IMR-90 (cell line): ENCODE results near the gene TEC. TPM values are rescaled to one million over a fixed set of nuclear protein-coding genes. Genes with fewer than 3 reads are reported as not detected.

Experiments
- ATAC-seq: fragments of 200-7000 bp; cut with Tn5 transposase; 2 replicates; pipeline ENCODE4 v1.9.1; 2020; ENCODE audit warnings: low read depth, mild to moderate bottlenecking, moderate library complexity
- BruUV-seq: library from RNA; stranded (reverse); fragments of 400-500 nt; replicated peaks from 2 replicates; lab custom pipeline; 2021; lab: Mats Ljungman, UMichigan
- CTCF ChIA-PET: fragments of 300-600 bp; formaldehyde crosslinking; extraction: SDS; loops from one replicate; lab custom pipeline; 2021; ENCODE audit warnings: antibody characterized with exemption; lab: Yijun Ruan, JAX
- POLR2A ChIA-PET: fragments of 300-600 bp; sonication (Branson Sonifier 250); formaldehyde crosslinking; loops from one replicate; lab custom pipeline; 2022; ENCODE audit warnings: antibody characterized with exemption; ENCODE audit not compliant: unreplicated experiment; lab: Charles Lee
- DNase-seq: peaks from one replicate; pipeline ENCODE4 v3.0.0; 2013
- H2AFZ ChIP-seq: replicated peaks from 2 replicates; pipeline ENCODE3; 2013; ENCODE audit warnings: low read length, mild to moderate bottlenecking; ENCODE audit not compliant: poor library complexity
- H2AK5ac ChIP-seq: 2 replicates; pipeline ENCODE4 v1.6.1; 2013; ENCODE audit warnings: low read depth, low read length, inconsistent platforms
- H2AK9ac ChIP-seq: replicated peaks from 2 replicates; pipeline ENCODE3; 2013; ENCODE audit warnings: mild to moderate bottlenecking, low read depth, low read length, moderate library complexity; ENCODE audit not compliant: poor library complexity
- H2BK120ac ChIP-seq: 2 replicates; pipeline ENCODE4 v1.6.1; 2013; ENCODE audit warnings: low read depth, low read length, inconsistent platforms
- H2BK15ac ChIP-seq: 3 replicates; pipeline ENCODE4 v1.6.1; 2013; ENCODE audit warnings: low read depth, low read length, inconsistent platforms
- H2BK20ac ChIP-seq: 2 replicates; pipeline ENCODE4 v1.6.1; 2013; ENCODE audit warnings: low read depth, mild to moderate bottlenecking, inconsistent platforms, low read length, moderate library complexity
- H2BK5ac ChIP-seq: 2 replicates; pipeline ENCODE4 v1.6.1; 2013; ENCODE audit warnings: mild to moderate bottlenecking, low read depth, low read length, inconsistent platforms; ENCODE audit not compliant: poor library complexity, severe bottlenecking
- H3K14ac ChIP-seq: replicated peaks from 2 replicates; pipeline ENCODE4 v1.6.1; 2013; ENCODE audit warnings: low read depth, low read length, inconsistent platforms
- H3K18ac ChIP-seq: 2 replicates; pipeline ENCODE4 v1.6.1; 2013; ENCODE audit warnings: low read depth, low read length, control low read depth
- H3K23ac ChIP-seq: 2 replicates; pipeline ENCODE4 v1.6.1; 2013; ENCODE audit warnings: low read depth, low read length, inconsistent platforms
- H3K27ac ChIP-seq: 2 replicates; pipeline ENCODE4 v1.5.1; 2013; ENCODE audit warnings: mild to moderate bottlenecking, control low read depth, low read length; ENCODE audit not compliant: insufficient read depth
- H3K27me3 ChIP-seq: 2 replicates; pipeline ENCODE4 v1.6.1; 2013; ENCODE audit warnings: low read length; ENCODE audit not compliant: control insufficient read depth, insufficient read depth
- H3K36me3 ChIP-seq: 2 replicates; pipeline ENCODE4 v1.6.1; 2013; ENCODE audit warnings: low read length, mixed read lengths; ENCODE audit not compliant: control insufficient read depth, insufficient read depth
- H3K4ac ChIP-seq: 2 replicates; pipeline ENCODE4 v1.6.1; 2013; ENCODE audit warnings: low read depth, low read length, inconsistent platforms
- H3K4me1 ChIP-seq: 2 replicates; pipeline ENCODE4 v1.6.1; 2013; ENCODE audit warnings: low read length, mixed read lengths; ENCODE audit not compliant: control insufficient read depth, insufficient read depth
- H3K4me2 ChIP-seq: 2 replicates; pipeline ENCODE4 v1.6.1; 2013; ENCODE audit warnings: low read depth, mild to moderate bottlenecking, control low read depth, low read length, moderate library complexity
- H3K4me3 ChIP-seq: 2 replicates; pipeline ENCODE4 v1.5.1; 2013; ENCODE audit warnings: low read depth, mild to moderate bottlenecking, control low read depth, low read length, moderate library complexity; ENCODE audit not compliant: insufficient read depth
- H3K56ac ChIP-seq: 2 replicates; pipeline ENCODE4 v1.6.1; 2013; ENCODE audit warnings: low read length, inconsistent platforms; ENCODE audit not compliant: insufficient read depth; ENCODE audit errors: extremely low read depth
- H3K79me1 ChIP-seq, 2 experiments: 2 replicates each; pipeline ENCODE4 v1.6.1; 2013; ENCODE audit warnings: low read length in 2 of 2, inconsistent platforms in 1 of 2, low read depth in 1 of 2
- H3K9ac ChIP-seq: 2 replicates; pipeline ENCODE4 v1.6.1; 2013; ENCODE audit warnings: low read depth, low read length, control low read depth
- H3K9me1 ChIP-seq: 2 replicates; pipeline ENCODE4 v1.6.1; 2013; ENCODE audit warnings: low read length, inconsistent platforms; ENCODE audit not compliant: insufficient read depth
- H3K9me3 ChIP-seq: 2 replicates; pipeline ENCODE4 v1.6.1; 2013; ENCODE audit warnings: low read length; ENCODE audit not compliant: control insufficient read depth, insufficient read depth
- H4K20me1 ChIP-seq: 2 replicates; pipeline ENCODE4 v1.6.1; 2013; ENCODE audit warnings: low read length, inconsistent platforms; ENCODE audit not compliant: insufficient read depth
- H4K5ac ChIP-seq: 2 replicates; pipeline ENCODE4 v1.6.1; 2013; ENCODE audit warnings: mild to moderate bottlenecking, low read depth, low read length, control low read depth
- H4K8ac ChIP-seq, 2 experiments: 2 replicates each; pipeline ENCODE4 v1.6.1; 2013; ENCODE audit warnings: low read depth in 2 of 2, low read length in 2 of 2, control low read depth in 1 of 2, inconsistent platforms in 1 of 2
- H4K91ac ChIP-seq: 2 replicates; pipeline ENCODE4 v1.6.1; 2013; ENCODE audit warnings: low read depth, low read length, inconsistent platforms; ENCODE audit not compliant: insufficient read depth
- BHLHE40 ChIP-seq: fragments of 150-350 bp; IDR thresholded peaks from 2 replicates; pipeline ENCODE4 v1.6.1; 2016; ENCODE audit warnings: mild to moderate bottlenecking, low read depth, low read length
- CEBPB ChIP-seq: IDR thresholded peaks from 2 replicates; pipeline ENCODE4 v1.6.1; 2012; ENCODE audit warnings: low read depth, low read length, improper control_type of control experiment
- CHD1 ChIP-seq: IDR thresholded peaks from 2 replicates; pipeline ENCODE4 v1.6.1; 2012; ENCODE audit warnings: low read depth, low read length, improper control_type of control experiment
- FOS ChIP-seq: fragments of 150-350 bp; IDR thresholded peaks from 2 replicates; pipeline ENCODE4 v1.6.1; 2016; ENCODE audit warnings: low read depth, low read length
- MAFK ChIP-seq: IDR thresholded peaks from 2 replicates; pipeline ENCODE4 v1.6.1; 2012; ENCODE audit warnings: low read depth, low read length, improper control_type of control experiment
- MAZ ChIP-seq: IDR thresholded peaks from 2 replicates; pipeline ENCODE4 v1.6.1; 2012; ENCODE audit warnings: low read depth, mild to moderate bottlenecking, low read length, improper control_type of control experiment, moderate library complexity, borderline replicate concordance
- MXI1 ChIP-seq: IDR thresholded peaks from 2 replicates; pipeline ENCODE4 v1.6.1; 2012; ENCODE audit warnings: low read depth, mild to moderate bottlenecking, low read length, moderate library complexity, borderline replicate concordance
- NFE2L2 ChIP-seq: fragments of 150-350 bp; IDR thresholded peaks from 2 replicates; pipeline ENCODE4 v1.6.1; 2016; ENCODE audit warnings: low read depth, mild to moderate bottlenecking, low read length
- POLR2A ChIP-seq: IDR thresholded peaks from 2 replicates; pipeline ENCODE4 v1.6.1; 2012; ENCODE audit warnings: mild to moderate bottlenecking, low read depth, low read length
- RAD21 ChIP-seq: IDR thresholded peaks from 2 replicates; pipeline ENCODE4 v1.6.1; 2012; ENCODE audit warnings: low read length, improper control_type of control experiment
- RCOR1 ChIP-seq: IDR thresholded peaks from 2 replicates; pipeline ENCODE4 v1.6.1; 2012; ENCODE audit warnings: mild to moderate bottlenecking, low read length, improper control_type of control experiment; ENCODE audit not compliant: insufficient replicate concordance
- RFX5 ChIP-seq: IDR thresholded peaks from 2 replicates; pipeline ENCODE4 v1.8.0; 2012; ENCODE audit warnings: low read depth, mild to moderate bottlenecking, low read length, moderate library complexity
- SMC3 ChIP-seq: fragments of 150-350 bp; IDR thresholded peaks from 2 replicates; pipeline ENCODE4 v1.6.1; 2016; ENCODE audit warnings: low read depth, mild to moderate bottlenecking, antibody characterized with exemption, low read length, moderate library complexity
- WGBS, 2 experiments: methylation state at CpG; one replicate each; pipeline versions ENCODE4 v1.1.5 to v1.1.7; 2013; ENCODE audit warnings: missing lambda C conversion rate in 2 of 2; ENCODE audit not compliant: insufficient read length in 1 of 2; ENCODE audit errors: extremely low coverage in 2 of 2; 5-methylcytosine and 5-hydroxymethylcytosine counted together
- dilution Hi-C: fragments of 300-500 bp; cut with HindIII; formaldehyde crosslinking; loops from one replicate; pipeline ENCODE4 v1.14.3; 2018; ENCODE audit warnings: low sequenced_read_pairs; ENCODE audit not compliant: unreplicated experiment
- in situ Hi-C: fragments of 300-500 bp; cut with MboI; formaldehyde crosslinking; loops from 3 replicates; pipeline ENCODE4 v1.14.3; 2019; ENCODE audit warnings: low sequenced_read_pairs, inconsistent platforms, mixed read lengths
- intact Hi-C: fragments of 100-400 bp; cut with micrococcal nuclease; formaldehyde crosslinking; loops from 2 replicates; pipeline ENCODE4 v1.10.0; 2022
- polyA plus RNA-seq, 3 experiments: library from polyadenylated mRNA; depleted of rRNA; stranded (reverse); fragments of >200 nt; gene quantifications; 2 replicates each; pipeline ENCODE4 v1.2.3, GENCODE V29; 2012; ENCODE audit warnings: low replicate concordance in 1 of 3
- total RNA-seq: library from RNA; depleted of rRNA; stranded (reverse); fragments of >200 nt; gene quantifications from 2 replicates; pipeline ENCODE4 v1.2.3, GENCODE V29; 2012
- TF ChIP-seq, protein P1 (sequence below): fragments of 150-350 bp; IDR thresholded peaks from 2 replicates; pipeline ENCODE4 v1.6.1; 2017; ENCODE audit warnings: mild to moderate bottlenecking, antibody characterized with exemption, low read length, low read depth
- TF ChIP-seq, protein P2 (sequence below): conservative IDR thresholded peaks from 2 replicates; pipeline ENCODE4 v1.5.1; 2012; ENCODE audit warnings: mild to moderate bottlenecking, low read depth, low read length, improper control_type of control experiment
- TF ChIP-seq, protein P3 (sequence below): fragments of 150-350 bp; IDR thresholded peaks from 2 replicates; pipeline ENCODE4 v1.6.1; 2016; ENCODE audit warnings: low read depth, mild to moderate bottlenecking, low read length, moderate library complexity, borderline replicate concordance

The TEC gene
- total and polyA plus RNA-seq, 2 of the 4 experiments (the other 2 are of a cell fraction) = 0.39 to 0.54 TPM

DNA sequence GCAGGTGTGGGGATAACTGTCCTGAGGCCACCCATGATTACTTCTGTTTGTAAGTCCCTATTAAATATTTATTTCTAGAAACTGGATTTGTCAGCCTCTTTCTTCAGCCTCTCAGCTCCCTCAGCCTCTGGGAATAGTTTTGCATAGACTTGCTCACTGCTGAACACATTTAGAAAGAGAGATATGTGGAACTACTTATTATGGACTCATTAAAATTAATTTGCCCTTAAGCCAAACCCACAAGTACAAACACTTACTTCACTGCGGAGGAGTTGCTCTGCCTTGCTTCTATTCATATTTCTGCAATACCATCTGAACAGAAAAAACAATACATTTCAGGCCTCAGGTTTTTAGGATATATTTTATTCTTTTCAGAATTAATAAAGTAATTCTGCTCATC lies 113.2 kb downstream of the TEC start:
- H3K27ac ChIP-seq = no peak overlapping the region
- H3K18ac ChIP-seq = no peak overlapping the region
- H4K20me1 ChIP-seq = no peaks in the 10 kb centered on the region
- ATAC-seq (no peak), DNase-seq (no peak)
- POLR2A ChIA-PET = no interaction called here
- dilution Hi-C loops (no loop called here), intact Hi-C loops (no loop called here), in situ Hi-C loops (no loop called here)
- no TSS peak for BruUV-seq
- no peak overlapping the region for H3K4me3 ChIP-seq
- no peak overlapping the region for H4K91ac ChIP-seq
- no peak overlapping the region for H2AFZ ChIP-seq
- no peak overlapping the region for H2AK9ac ChIP-seq
- no CpG with 5 or more reads among the region's 1 CpG for WGBS, 2 experiments
- no peak overlapping the region for H3K56ac ChIP-seq
- no peak overlapping the region for H4K5ac ChIP-seq
- no peak overlapping the region for H2AK5ac ChIP-seq
- H3K27me3 ChIP-seq = no peaks in the 10 kb centered on the region
- no peak overlapping the region for H2BK15ac ChIP-seq
- CTCF ChIA-PET = no interaction called here
- no peaks in the 10 kb centered on the region for H3K4me1 ChIP-seq
- peaks cover 8% of the 10 kb centered on the region for H3K9me3 ChIP-seq
- H4K8ac ChIP-seq = no peak overlapping the region
- no peaks in the 10 kb centered on the region for H3K79me1 ChIP-seq
- no peak overlapping the region for H3K9ac ChIP-seq
- H2BK120ac ChIP-seq = no peak overlapping the region
- no peak overlapping the region for H3K14ac ChIP-seq
- no peak overlapping the region for H3K4me2 ChIP-seq
- no peaks in the 10 kb centered on the region for H3K9me1 ChIP-seq
- H2BK5ac ChIP-seq = no peak overlapping the region
- TF ChIP-seq, protein P1, sequence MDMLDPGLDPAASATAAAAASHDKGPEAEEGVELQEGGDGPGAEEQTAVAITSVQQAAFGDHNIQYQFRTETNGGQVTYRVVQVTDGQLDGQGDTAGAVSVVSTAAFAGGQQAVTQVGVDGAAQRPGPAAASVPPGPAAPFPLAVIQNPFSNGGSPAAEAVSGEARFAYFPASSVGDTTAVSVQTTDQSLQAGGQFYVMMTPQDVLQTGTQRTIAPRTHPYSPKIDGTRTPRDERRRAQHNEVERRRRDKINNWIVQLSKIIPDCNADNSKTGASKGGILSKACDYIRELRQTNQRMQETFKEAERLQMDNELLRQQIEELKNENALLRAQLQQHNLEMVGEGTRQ = no peak
- TF ChIP-seq CHD1 (no peak), RCOR1 (no peak), SMC3 (no peak), RFX5 (no peak), CEBPB (no peak), POLR2A (no peak), BHLHE40 (no peak), FOS (no peak), MAZ (no peak), NFE2L2 (no peak), MAFK (no peak), MXI1 (no peak), RAD21 (no peak)
- TF ChIP-seq, protein P2, sequence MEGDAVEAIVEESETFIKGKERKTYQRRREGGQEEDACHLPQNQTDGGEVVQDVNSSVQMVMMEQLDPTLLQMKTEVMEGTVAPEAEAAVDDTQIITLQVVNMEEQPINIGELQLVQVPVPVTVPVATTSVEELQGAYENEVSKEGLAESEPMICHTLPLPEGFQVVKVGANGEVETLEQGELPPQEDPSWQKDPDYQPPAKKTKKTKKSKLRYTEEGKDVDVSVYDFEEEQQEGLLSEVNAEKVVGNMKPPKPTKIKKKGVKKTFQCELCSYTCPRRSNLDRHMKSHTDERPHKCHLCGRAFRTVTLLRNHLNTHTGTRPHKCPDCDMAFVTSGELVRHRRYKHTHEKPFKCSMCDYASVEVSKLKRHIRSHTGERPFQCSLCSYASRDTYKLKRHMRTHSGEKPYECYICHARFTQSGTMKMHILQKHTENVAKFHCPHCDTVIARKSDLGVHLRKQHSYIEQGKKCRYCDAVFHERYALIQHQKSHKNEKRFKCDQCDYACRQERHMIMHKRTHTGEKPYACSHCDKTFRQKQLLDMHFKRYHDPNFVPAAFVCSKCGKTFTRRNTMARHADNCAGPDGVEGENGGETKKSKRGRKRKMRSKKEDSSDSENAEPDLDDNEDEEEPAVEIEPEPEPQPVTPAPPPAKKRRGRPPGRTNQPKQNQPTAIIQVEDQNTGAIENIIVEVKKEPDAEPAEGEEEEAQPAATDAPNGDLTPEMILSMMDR = no peak
- TF ChIP-seq, protein P3, sequence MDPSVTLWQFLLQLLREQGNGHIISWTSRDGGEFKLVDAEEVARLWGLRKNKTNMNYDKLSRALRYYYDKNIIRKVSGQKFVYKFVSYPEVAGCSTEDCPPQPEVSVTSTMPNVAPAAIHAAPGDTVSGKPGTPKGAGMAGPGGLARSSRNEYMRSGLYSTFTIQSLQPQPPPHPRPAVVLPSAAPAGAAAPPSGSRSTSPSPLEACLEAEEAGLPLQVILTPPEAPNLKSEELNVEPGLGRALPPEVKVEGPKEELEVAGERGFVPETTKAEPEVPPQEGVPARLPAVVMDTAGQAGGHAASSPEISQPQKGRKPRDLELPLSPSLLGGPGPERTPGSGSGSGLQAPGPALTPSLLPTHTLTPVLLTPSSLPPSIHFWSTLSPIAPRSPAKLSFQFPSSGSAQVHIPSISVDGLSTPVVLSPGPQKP = no peak
- no peak overlapping the region for H3K23ac ChIP-seq
- no peaks in the 10 kb centered on the region for H3K36me3 ChIP-seq
- H3K4ac ChIP-seq = no peak overlapping the region
- H2BK20ac ChIP-seq = no peak overlapping the region
